Ishikawa (cell line): ENCODE data around the gene FGD2.

Experiments
- CEBPB ChIP-seq: IDR thresholded peaks from 2 replicates; pipeline ENCODE4 v1.6.1; 2012
- CREB1 ChIP-seq: IDR thresholded peaks from 2 replicates; pipeline ENCODE4 v1.6.1; 2012; ENCODE audit warnings: low read depth
- EGR1 ChIP-seq: IDR thresholded peaks from 2 replicates; pipeline ENCODE4 v1.6.1; 2012
- EP300 ChIP-seq: IDR thresholded peaks from 2 replicates; pipeline ENCODE4 v1.6.1; 2012; ENCODE audit warnings: borderline replicate concordance
- FOXM1 ChIP-seq: IDR thresholded peaks from 2 replicates; pipeline ENCODE4 v1.6.1; 2012; ENCODE audit warnings: low read depth, borderline replicate concordance
- RAD21 ChIP-seq: IDR thresholded peaks from 2 replicates; pipeline ENCODE4 v1.6.1; 2012; ENCODE audit warnings: low read depth
- REST ChIP-seq: IDR thresholded peaks from 2 replicates; pipeline ENCODE4 v1.6.1; 2012; ENCODE audit warnings: low read depth, mild to moderate bottlenecking
- TAF1 ChIP-seq: IDR thresholded peaks from 2 replicates; pipeline ENCODE4 v1.6.1; 2012; ENCODE audit warnings: low read depth, mild to moderate bottlenecking
- TCF12 ChIP-seq: IDR thresholded peaks from 2 replicates; pipeline ENCODE4 v1.6.1; 2012; ENCODE audit warnings: low read depth
- USF1 ChIP-seq: IDR thresholded peaks from 2 replicates; pipeline ENCODE4 v1.6.1; 2012
- YY1 ChIP-seq: IDR thresholded peaks from 2 replicates; pipeline ENCODE4 v1.6.1; 2012; ENCODE audit warnings: low read depth
- ZBTB7A ChIP-seq: IDR thresholded peaks from 2 replicates; pipeline ENCODE4 v1.6.1; 2012; ENCODE audit warnings: low read depth

GRCh38 chr6:37019065-37019450 lies 13.6 kb downstream of the FGD2 start:
- no peak for TF ChIP-seq FOXM1
- TF ChIP-seq USF1: no peak
- no peak for TF ChIP-seq RAD21
- no peak for TF ChIP-seq EP300
- TF ChIP-seq EGR1: no peak
- no peak for TF ChIP-seq YY1
- TF ChIP-seq CREB1: no peak
- TF ChIP-seq REST: no peak
- TF ChIP-seq TCF12: no peak
- TF ChIP-seq ZBTB7A: no peak
- no peak for TF ChIP-seq CEBPB
- TF ChIP-seq TAF1: no peak
